IPS DF 4.7 (cell line): Measurements from ENCODE around the gene KIF24.
A peak's percentile ranks its signal among the peaks of the same experiment; 100 is the strongest.
"Not testable (repeated sequence)": the region's sequence is repeated elsewhere in the genome, so short reads cannot be mapped to it uniquely, and the experiment has no call there.

ENCODE experiments used
- DNase-seq: peaks from one replicate; pipeline ENCODE4 v3.0.0-alpha.2; 2013; ENCODE audit warnings: low spot score; ENCODE audit errors: extremely low read depth

Gene KIF24

GRCh38 chr9:34328987-34329832, at the start of gene KIF24, which contains the start of gene NUDT2:
KIF24 (minus strand) TSS chr9:34329268; CDS start chr9:34311346, 17,922 bp downstream.
NUDT2 (plus strand) TSS chr9:34329569; CDS start chr9:34339040, 9,471 bp downstream.
- peak; percentile 100 for DNase-seq

GRCh38 chr9:34378376-34379060, 49.5 kb upstream of the KIF24 start:
- no peak for DNase-seq

- DNase-seq = no peak
Measured at GRCh38 chr9:34377404-34377746, 48.3 kb upstream of the KIF24 start.

- no peak for DNase-seq
Measured at GRCh38 chr9:34376596-34377403, 47.7 kb upstream of the KIF24 start, which contains the start of gene MYORG. MYORG (minus strand) TSS chr9:34376898; CDS start chr9:34372943, 3,955 bp downstream.

- no peak for DNase-seq
Measured at GRCh38 chr9:34375901-34376595, 47.0 kb upstream of the KIF24 start.

GRCh38 chr9:34374905-34375552, 46.0 kb upstream of the KIF24 start:
- no peak for DNase-seq

GRCh38 chr9:34374339-34374738, 45.3 kb upstream of the KIF24 start:
- no peak for DNase-seq

- no peak for DNase-seq
Measured at GRCh38 chr9:34373749-34374148, 44.7 kb upstream of the KIF24 start.

- no peak for DNase-seq
Measured at GRCh38 chr9:34372467-34373011, 43.5 kb upstream of the KIF24 start.

- no peak for DNase-seq
Measured at GRCh38 chr9:34371886-34372466, 42.9 kb upstream of the KIF24 start.

GRCh38 chr9:34370970-34371880, 42.2 kb upstream of the KIF24 start:
- no peak for DNase-seq

- no peak for DNase-seq
Measured at GRCh38 chr9:34370335-34370969, 41.4 kb upstream of the KIF24 start.

GRCh38 chr9:34369636-34370035, 40.6 kb upstream of the KIF24 start:
- no peak for DNase-seq

GRCh38 chr9:34368796-34369195, 39.7 kb upstream of the KIF24 start:
- DNase-seq = not testable (repeated sequence)

- DNase-seq = not testable (repeated sequence)
Measured at GRCh38 chr9:34367751-34368410, 38.8 kb upstream of the KIF24 start.

GRCh38 chr9:34366365-34366764, 37.3 kb upstream of the KIF24 start:
- DNase-seq = no peak

- no peak for DNase-seq
Measured at GRCh38 chr9:34365282-34365681, 36.2 kb upstream of the KIF24 start.
